ENCODE measurements around the gene SAP30L.

DNA sequence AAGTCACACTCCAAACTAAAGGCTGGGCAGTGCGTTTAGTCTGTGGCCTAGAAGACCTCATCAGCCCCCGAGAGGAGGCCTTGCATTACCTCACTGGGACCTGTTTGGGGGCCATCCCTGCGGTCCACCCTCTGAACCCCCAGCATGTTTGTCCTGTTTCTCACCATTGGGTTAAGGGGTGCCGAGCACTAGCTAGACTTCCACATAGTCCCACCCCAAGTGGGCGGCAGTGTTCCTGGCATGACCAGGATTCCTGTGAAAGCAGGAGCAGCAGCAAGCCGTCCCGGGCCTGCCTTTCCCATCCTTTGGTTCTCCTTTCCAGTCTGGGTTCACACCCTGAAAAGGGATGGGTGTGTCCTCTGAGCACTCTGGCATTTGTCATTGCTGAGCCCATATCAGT lies 26.6 kb upstream of the SAP30L start:
- TF ChIP-seq POLR2A (IDR thresholded peaks at IDR 0.05; ENCODE audit: low read depth, low read length) (no peak), POLR2AphosphoS5 (IDR thresholded peaks at IDR 0.05; ENCODE audit: low read depth, low read length) (no peak)

Measured in GM12891 (cell line).